Thoracic aorta (tissue), 2 donors: ENCODE data around the gene TRAPPC12. TPM values are rescaled to one million over a fixed set of nuclear protein-coding genes. Genes with fewer than 3 reads are reported as not detected.

Experiments
- ATAC-seq: fragments of 150-250 bp; one replicate; pipeline ENCODE4 v1.8.0; 2017; ENCODE audit warnings: low read depth; ENCODE audit not compliant: insufficient number of reproducible peaks, low FRiP score
- DNase-seq: peaks from one replicate; pipeline ENCODE4 v3.0.0-alpha.2; 2020; ENCODE audit warnings: low spot score
- H3K27ac ChIP-seq, 2 donors: fragments of 200-600 bp; sonication (generic); 1 replicate in 1 of 2; 2 replicates in 1 of 2; pipeline ENCODE4 v1.5.1; 2016; ENCODE audit warnings: mild to moderate bottlenecking in 2 of 2, moderate library complexity in 2 of 2
- H3K27me3 ChIP-seq: fragments of 200-600 bp; sonication (generic); replicated peaks from 2 replicates; pipeline ENCODE4 v1.6.0; 2016; ENCODE audit warnings: mild to moderate bottlenecking; ENCODE audit not compliant: insufficient read depth
- H3K36me3 ChIP-seq: fragments of 200-600 bp; sonication (generic); one replicate; pipeline ENCODE4 v1.5.1; 2016
- H3K4me1 ChIP-seq, 2 donors: fragments of 200-600 bp; sonication (generic); 1 replicate in 1 of 2; 2 replicates in 1 of 2; pipeline versions ENCODE4 v1.5.1 to v1.6.0; 2016; ENCODE audit warnings: low read depth in 2 of 2, mild to moderate bottlenecking in 1 of 2; ENCODE audit not compliant: control insufficient read depth in 1 of 2
- H3K4me3 ChIP-seq: fragments of 200-600 bp; sonication (generic); 2 replicates; pipeline ENCODE4 v1.5.1; 2016; ENCODE audit warnings: mild to moderate bottlenecking
- H3K9me3 ChIP-seq: fragments of 200-600 bp; sonication (generic); 2 replicates; pipeline ENCODE4 v1.5.1; 2016
- total RNA-seq, 2 donors: library from RNA; depleted of rRNA; stranded (reverse); fragments of >200 nt; gene quantifications; one replicate each; pipeline versions ENCODE4 v1.1.0 to v1.2.3, GENCODE V29; 2016
- TF ChIP-seq, protein P1 (sequence below): fragments of 200-600 bp; sonication (generic); IDR thresholded peaks from one replicate; pipeline ENCODE4 v1.5.1; 2019; ENCODE audit warnings: antibody characterized with exemption

TRAPPC12 gene
- total RNA-seq, 2 donors from 2014 or later: 121 to 180 TPM

DNA sequence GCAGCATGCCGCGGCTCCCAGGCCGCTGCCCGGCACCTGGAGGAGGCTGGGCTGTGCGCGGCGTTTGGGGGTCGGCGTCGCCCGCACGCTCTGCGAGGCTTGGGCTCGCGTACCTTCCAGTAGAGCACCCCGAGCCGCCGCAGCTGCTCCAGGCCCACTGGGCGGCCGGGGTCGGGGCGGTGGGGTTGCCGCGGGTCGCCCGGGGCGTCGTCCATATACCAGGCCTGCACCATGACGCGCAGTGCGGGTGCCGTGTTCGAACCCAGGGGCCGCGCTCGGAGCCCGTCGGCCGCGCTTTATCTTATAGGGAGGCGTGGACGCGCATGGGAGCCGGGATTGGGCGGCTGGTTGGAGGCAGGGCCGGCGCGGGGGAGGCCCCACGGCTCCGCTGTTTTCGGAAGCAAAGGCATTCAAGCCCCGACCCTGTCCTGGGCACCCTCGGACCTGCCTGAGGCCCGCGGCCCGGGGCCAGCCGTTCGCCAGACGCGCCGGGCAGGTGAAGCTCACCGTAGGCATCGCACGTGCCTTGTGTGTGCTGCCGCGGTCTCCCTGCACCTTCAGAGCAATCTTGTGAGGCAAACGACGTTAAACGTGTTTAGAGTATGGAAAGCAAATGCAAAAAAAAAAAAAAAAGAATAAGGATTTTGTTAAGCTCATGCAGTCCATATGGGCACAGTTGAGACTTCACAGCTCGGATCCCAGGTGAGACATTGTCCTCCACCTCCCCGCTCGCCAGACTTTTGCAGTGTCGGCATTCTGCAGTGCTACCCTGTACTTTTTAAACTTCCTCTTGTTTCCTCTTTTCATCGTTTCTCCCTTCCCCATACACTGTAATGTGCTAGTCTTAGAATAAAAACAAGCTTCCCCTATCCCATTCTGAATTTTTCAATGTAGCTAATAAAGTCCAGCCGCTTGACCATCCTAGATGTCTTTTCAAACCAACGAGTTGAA lies 140.0 kb downstream of the TRAPPC12 start, which contains the start of gene ADI1:
Gene ADI1 (minus strand): TSS at position 277 of the 951 bp plus-strand sequence. CDS start 44 bp downstream, at position 233.
- TF ChIP-seq, protein P1, sequence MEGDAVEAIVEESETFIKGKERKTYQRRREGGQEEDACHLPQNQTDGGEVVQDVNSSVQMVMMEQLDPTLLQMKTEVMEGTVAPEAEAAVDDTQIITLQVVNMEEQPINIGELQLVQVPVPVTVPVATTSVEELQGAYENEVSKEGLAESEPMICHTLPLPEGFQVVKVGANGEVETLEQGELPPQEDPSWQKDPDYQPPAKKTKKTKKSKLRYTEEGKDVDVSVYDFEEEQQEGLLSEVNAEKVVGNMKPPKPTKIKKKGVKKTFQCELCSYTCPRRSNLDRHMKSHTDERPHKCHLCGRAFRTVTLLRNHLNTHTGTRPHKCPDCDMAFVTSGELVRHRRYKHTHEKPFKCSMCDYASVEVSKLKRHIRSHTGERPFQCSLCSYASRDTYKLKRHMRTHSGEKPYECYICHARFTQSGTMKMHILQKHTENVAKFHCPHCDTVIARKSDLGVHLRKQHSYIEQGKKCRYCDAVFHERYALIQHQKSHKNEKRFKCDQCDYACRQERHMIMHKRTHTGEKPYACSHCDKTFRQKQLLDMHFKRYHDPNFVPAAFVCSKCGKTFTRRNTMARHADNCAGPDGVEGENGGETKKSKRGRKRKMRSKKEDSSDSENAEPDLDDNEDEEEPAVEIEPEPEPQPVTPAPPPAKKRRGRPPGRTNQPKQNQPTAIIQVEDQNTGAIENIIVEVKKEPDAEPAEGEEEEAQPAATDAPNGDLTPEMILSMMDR: no peak
- peaks cover 6% of the 10 kb centered on the region for H3K36me3 ChIP-seq
- ATAC-seq (peak; percentile 62), DNase-seq (peak; percentile 48)
- H3K27ac ChIP-seq: peak within 1 kb of the TSS; percentile 98 to 99
- peak within 1 kb of the TSS; percentile 94 for H3K4me3 ChIP-seq
- no peaks in the 10 kb centered on the region for H3K27me3 ChIP-seq
- no peaks in the 10 kb centered on the region for H3K9me3 ChIP-seq
- H3K4me1 ChIP-seq: peaks cover 34 to 58% of the 10 kb centered on the region in 2 donors

DNA sequence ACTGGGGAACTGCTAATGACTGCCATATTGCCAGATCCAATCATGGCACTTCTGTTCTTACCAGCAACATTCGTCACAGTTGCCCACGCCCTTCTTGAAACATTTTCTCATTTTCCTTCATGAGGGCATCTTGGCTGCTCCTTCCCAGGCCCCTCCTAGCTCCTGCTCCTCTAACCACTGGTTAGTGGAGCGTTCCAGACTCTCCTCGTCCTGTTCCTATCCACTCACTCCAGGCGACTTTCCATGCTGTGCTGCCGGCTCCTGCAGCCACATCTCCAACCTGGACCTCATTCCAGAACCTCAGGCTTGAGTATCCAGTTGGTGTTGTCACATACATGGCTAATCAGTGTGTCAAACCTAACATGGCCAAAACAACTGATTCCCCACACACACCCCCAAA lies 141.1 kb downstream of the TRAPPC12 start:
- Histone ChIP-seq H3K9me3 (no peaks in the 10 kb centered on the region), H3K27me3 (no peaks in the 10 kb centered on the region), H3K27ac (no peak overlapping the region), H3K36me3 (peaks cover 6% of the 10 kb centered on the region), H3K4me3 (peak overlapping the region; percentile 94), H3K4me1 (peaks cover 41 to 68% of the 10 kb centered on the region in 2 donors)
- ATAC-seq (no peak), DNase-seq (no peak)
- TF ChIP-seq, protein P1: no peak

DNA sequence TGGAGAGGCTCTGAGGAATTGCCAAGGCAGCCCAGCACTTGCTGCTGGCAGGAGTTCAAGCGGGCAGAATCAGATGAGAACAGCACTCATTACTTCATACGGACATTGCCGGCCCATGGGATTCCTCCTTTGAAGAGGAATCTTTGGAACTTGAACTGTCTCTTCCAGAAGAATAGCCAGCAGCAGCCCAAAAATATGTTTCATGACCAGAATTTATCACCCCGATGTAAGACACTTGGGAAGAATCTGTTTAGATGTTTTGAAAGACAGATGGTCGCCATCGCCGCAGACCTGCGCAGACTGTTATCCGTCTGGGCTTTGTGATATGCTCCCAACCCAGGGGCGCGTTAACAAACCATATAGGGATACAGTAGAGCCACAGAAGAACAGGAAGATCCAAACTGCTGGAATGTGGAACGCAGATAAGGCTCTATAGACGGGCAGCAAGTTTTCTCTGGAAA lies 143.5 kb downstream of the TRAPPC12 start:
- no peak for DNase-seq
- TF ChIP-seq, protein P1: no peak
- Histone ChIP-seq H3K4me1 (peaks cover 35 to 61% of the 10 kb centered on the region in 2 donors), H3K9me3 (no peaks in the 10 kb centered on the region), H3K36me3 (no peaks in the 10 kb centered on the region), H3K4me3 (peak overlapping the region; percentile 53), H3K27ac (peak overlapping the region; percentile 85 to 92), H3K27me3 (no peaks in the 10 kb centered on the region)
- ATAC-seq: no peak

DNA sequence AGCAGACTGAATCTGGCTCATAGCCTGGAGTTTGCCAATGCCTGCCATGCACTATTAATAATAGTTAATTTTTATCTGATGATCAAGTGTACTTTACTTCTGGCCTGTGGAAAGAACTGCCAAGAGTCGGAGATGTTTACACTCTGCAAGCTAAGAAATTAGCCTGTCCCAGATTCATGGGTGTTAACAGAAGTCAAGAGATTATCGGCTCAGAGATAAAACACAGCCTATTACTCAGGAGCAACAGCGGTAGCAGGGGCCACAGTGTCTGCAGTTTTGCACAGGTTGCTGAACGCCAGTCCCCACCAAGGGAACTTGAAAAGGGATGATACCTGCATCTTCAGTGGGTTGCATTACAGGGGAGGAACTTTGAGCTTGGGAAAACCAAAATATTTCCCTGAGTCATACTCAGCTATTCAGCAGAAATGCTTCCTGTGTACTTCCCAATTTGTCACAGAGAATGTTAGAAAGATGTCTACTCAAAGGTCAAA lies 144.1 kb downstream of the TRAPPC12 start:
- TF ChIP-seq, protein P1: no peak
- Histone ChIP-seq H3K27me3 (no peaks in the 10 kb centered on the region), H3K27ac (peak overlapping the region; percentile 85 to 92), H3K4me1 (peaks cover 32 to 58% of the 10 kb centered on the region in 2 donors), H3K9me3 (no peaks in the 10 kb centered on the region), H3K36me3 (no peaks in the 10 kb centered on the region), H3K4me3 (peak overlapping the region; percentile 53)
- ATAC-seq (no peak), DNase-seq (no peak)

DNA sequence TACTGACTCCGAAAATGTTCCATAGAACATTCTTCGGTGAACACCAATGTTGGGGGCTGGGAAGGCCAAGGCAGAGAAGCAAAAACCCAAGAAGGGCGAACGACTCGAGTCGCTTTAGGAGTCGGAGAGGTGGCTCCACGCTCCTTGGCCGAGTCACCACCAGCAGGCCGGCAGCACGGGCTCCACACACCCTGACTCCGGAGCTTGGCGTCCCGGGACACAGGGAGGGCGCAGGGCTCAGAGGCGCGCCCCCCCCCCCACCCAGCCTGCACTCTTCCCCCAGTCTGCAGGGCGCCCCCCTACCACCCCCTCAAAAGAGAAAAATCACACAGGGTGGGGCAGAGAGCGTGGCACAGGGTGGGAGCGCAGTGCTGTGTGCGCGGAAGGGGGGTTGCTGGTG lies 147.4 kb downstream of the TRAPPC12 start:
- TF ChIP-seq, protein P1: no peak
- DNase-seq: no peak
- Histone ChIP-seq H3K9me3 (no peaks in the 10 kb centered on the region), H3K27ac (no peak overlapping the region), H3K4me3 (no peak overlapping the region), H3K4me1 (peaks cover 22 to 35% of the 10 kb centered on the region in 2 donors), H3K36me3 (no peaks in the 10 kb centered on the region), H3K27me3 (no peaks in the 10 kb centered on the region)
- no peak for ATAC-seq
